CD4-positive, alpha-beta T cell treated with Interleukin-4 for 1 hour (primary cell): ENCODE measurements around the gene NLGN3.

ENCODE experiments used
- DNase-seq, 2 donors: peaks; one replicate each; pipeline ENCODE4 v3.0.0-alpha.2; 2020 to 2022

Gene NLGN3

DNA sequence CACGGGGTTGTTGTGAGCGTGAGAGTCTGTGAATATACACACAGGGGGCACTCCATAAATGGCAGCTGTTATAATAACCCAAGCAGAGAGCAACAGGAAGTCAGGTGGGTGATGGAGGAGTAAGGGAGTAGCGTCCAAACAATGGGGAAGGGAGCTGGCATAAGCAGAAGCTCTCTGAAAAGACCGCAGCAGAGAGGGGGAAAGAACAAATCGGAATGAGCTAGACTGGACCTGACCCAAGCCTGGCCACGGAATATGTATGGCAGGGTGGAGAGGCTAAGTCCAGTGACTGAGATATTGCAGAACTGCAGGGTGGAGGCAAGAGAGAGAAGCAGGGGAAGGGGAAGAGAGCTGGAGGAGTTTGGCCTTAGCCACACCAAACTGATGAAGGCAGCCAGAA is 71.8 kb downstream of the NLGN3 start:
- DNase-seq, result no peak

GRCh38 chrX:71217298-71217697 is 72.7 kb downstream of the NLGN3 start:
- no peak for DNase-seq
